HS-27A (cell line): ENCODE measurements around the gene PANK1.

ENCODE experiments used
- DNase-seq: peaks from one replicate; pipeline ENCODE4 v3.0.0-alpha.2; 2012; ENCODE audit warnings: low read depth, missing footprints

The PANK1 gene

GRCh38 chr10:89615824-89616223, 29.2 kb downstream of the PANK1 start:
- no peak for DNase-seq

- no peak for DNase-seq
Observed at GRCh38 chr10:89615112-89615511, 29.9 kb downstream of the PANK1 start.

- DNase-seq: no peak
Observed at GRCh38 chr10:89613582-89613981, 31.5 kb downstream of the PANK1 start.

- no peak for DNase-seq
Observed at GRCh38 chr10:89611282-89611681, 33.8 kb downstream of the PANK1 start.

- DNase-seq: no peak
Observed at GRCh38 chr10:89609833-89610346, 35.2 kb downstream of the PANK1 start.

- no peak for DNase-seq
Observed at GRCh38 chr10:89604200-89604599, 40.8 kb downstream of the PANK1 start.

- DNase-seq: no peak
Observed at GRCh38 chr10:89602919-89603318, 42.1 kb downstream of the PANK1 start.

- DNase-seq: no peak
Observed at GRCh38 chr10:89601728-89602361, 43.2 kb downstream of the PANK1 start.

- DNase-seq: no peak
Observed at GRCh38 chr10:89600041-89600440, 45.0 kb downstream of the PANK1 start.

- no peak for DNase-seq
Observed at GRCh38 chr10:89593043-89593442, 52.0 kb downstream of the PANK1 start.

GRCh38 chr10:89592539-89592938, 52.5 kb downstream of the PANK1 start:
- no peak for DNase-seq

GRCh38 chr10:89591796-89592271, 53.2 kb downstream of the PANK1 start:
- DNase-seq: no peak

- DNase-seq: no peak
Observed at GRCh38 chr10:89591111-89591795, 53.8 kb downstream of the PANK1 start.

GRCh38 chr10:89590326-89590725, 54.7 kb downstream of the PANK1 start:
- no peak for DNase-seq

- DNase-seq: no peak
Observed at GRCh38 chr10:89589101-89589720, 55.8 kb downstream of the PANK1 start.

GRCh38 chr10:89588671-89589070, 56.4 kb downstream of the PANK1 start:
- no peak for DNase-seq

- DNase-seq: no peak
Observed at GRCh38 chr10:89582022-89582421, 63.0 kb downstream of the PANK1 start.

GRCh38 chr10:89580243-89580642, 64.8 kb downstream of the PANK1 start:
- no peak for DNase-seq

GRCh38 chr10:89576696-89577095, 68.3 kb downstream of the PANK1 start:
- DNase-seq: no peak

- no peak for DNase-seq
Observed at GRCh38 chr10:89576022-89576421, 69.0 kb downstream of the PANK1 start.

GRCh38 chr10:89575031-89575430, 70.0 kb downstream of the PANK1 start:
- DNase-seq: no peak

GRCh38 chr10:89574368-89574767, 70.7 kb downstream of the PANK1 start:
- no peak for DNase-seq
